GM03348 (cell line): ENCODE measurements around the gene NADK2.

Experiments
- DNase-seq: peaks from one replicate; pipeline ENCODE4 v3.0.0; 2012; ENCODE audit warnings: low spot score

Gene NADK2

DNA sequence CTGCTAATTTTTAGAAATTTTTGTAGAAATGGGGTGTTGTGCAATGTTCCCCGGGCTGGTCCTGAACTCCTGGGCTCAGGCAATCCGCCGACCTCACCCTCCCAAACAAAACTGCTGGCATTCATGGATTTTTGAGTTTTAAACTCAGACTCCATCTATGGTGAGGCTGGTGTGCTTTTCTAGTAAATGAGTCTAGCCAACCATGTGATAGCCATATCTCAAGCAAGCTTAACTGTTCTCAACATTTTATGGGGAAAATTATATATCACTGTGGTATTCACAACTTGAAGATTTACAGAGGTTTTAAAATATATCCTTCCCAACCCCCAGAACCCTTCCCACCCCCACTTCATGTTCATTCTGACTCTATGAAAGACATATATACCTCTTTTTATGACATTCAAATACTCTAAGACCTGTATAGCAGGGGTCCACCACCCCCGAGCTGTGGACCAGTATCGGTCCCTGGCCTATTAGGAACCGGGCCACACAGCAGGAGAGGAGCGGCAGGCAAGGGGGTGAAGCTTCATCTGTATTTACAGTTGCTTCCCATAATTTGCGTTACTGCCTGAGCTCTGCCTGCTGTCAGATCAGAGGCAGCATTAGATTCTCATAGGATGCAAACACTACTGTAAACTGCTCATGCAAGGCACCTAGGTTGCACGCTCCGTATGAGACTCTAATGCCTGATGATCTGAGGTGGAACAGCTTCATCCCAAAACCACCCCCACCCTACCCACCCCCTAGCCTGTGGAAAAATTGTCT lies 4.5 kb upstream of the NADK2 start:
- no peak for DNase-seq

DNA sequence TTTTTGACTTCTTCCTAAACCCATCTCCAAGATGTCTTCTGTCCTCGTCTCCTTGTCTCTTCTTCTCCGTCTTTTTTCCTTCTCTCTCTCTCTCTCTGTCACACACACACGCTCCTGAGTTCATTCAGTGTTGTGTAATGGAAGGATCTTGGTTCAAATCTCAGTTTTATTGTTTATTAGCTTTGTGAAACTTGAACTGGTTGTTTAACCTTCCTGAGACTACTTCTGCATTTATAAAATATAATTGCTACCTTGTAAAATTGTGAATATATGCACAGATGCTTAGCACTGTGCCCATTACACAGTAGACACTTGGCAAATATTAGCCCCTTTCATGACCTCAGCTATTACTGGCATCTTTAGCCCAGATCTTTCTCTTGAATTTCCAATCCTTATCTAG lies 2.4 kb upstream of the NADK2 start:
- no peak for DNase-seq

DNA sequence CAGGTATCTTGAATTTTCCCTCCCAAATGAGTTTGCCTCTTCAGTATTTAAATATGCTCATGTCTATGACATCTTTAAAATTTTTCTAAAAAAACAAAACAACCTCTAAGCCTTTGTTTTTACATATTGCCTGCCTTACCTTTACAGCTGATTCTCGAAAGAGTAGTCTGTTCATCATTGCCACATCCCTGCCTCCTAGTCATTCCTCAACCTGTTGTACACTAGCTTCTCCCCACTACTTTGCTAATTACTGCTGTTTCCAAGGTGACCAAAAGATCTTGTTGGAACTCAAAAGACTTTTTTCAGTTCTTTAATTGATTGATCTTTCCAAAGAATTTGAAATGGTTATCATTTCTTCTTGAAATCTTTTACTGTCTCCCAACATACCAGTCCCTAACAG lies 1.9 kb upstream of the NADK2 start:
- DNase-seq = no peak

DNA sequence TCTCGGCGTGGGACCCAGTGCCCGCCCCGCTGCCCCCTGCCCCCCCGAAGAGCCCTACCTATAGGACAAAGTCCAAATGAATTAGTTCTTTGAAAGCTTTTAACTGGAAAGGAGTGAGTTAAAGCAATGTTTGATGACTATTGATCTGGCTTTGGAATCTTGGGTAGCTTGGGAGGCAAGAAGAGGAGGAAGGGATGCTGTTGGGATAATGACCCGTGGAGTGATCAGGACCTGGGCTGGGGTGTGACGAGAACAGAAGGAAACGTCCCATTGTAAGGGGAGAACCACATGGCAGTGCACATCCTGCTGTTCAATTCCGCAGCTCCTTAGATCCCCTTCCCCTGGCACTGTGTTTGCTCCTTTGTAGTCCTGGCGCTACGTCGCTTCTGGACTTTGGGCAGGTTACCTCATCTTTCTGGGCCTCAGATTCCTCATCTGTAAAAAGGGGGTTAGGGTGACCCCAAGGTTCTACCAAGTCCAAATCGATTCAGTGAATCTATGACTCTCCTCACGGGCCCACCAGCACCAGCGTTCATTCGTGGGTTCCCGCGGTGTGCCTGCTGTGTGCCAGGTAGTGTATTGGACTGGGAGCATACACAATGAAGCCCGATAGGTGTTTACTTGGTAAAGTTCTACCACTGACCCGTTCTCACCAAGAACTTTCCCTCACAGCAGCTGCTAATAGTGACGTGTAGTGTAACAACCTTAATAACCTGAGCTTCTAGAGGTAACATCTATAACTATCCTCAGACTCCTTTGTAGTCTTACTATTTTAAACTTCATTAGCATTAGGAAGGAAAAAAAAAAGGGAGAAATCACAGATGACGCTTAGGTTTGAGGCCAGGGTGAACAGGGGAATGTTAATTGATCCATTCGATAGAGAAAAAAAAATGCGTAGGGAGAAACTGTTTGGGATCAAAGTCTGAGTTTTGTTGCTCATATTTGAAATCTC lies 1.1 kb upstream of the NADK2 start:
- no peak for DNase-seq

DNA sequence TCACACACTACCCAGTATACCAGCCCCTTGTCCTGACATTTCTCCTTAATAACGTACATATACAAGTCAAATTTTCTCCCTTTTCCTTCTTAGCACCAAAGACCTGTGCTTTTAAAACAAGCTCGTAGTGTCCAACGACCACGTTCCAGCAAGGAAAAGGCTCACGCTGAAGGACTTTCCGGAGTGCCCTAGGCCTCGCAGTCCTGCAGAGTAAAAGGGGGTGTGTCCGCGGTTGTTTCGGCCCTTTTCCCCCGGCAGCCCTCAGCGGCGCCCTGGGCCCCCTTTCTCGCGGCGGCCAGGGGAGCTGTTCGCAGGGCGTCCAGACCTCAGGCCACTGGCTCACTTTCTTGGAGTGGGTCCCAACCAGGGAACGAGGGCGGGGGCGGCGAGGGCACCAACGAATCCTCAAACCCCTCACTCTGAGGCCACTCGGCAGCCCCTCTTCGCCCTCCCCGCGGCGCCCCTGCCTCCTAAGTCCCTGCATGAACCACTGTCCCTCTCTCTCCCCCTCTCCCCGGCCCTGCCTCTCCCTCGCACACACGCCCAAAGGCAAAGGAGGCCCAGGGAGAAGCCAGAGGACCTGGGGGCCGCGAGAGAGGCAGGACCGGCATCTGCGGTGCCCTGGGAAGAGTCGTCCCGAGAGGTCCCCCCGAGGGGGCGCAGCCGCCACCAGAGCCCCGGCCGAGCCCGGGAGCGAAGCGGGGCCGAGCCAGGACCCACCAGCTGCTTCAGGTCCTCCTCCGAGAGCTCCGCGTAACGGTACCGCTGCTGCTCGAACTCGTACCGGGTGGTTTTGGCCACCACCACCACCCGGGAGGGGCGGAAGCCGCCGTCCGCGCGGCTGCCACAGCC lies 720 bp downstream of the NADK2 start:
- peak; percentile 82 for DNase-seq

DNA sequence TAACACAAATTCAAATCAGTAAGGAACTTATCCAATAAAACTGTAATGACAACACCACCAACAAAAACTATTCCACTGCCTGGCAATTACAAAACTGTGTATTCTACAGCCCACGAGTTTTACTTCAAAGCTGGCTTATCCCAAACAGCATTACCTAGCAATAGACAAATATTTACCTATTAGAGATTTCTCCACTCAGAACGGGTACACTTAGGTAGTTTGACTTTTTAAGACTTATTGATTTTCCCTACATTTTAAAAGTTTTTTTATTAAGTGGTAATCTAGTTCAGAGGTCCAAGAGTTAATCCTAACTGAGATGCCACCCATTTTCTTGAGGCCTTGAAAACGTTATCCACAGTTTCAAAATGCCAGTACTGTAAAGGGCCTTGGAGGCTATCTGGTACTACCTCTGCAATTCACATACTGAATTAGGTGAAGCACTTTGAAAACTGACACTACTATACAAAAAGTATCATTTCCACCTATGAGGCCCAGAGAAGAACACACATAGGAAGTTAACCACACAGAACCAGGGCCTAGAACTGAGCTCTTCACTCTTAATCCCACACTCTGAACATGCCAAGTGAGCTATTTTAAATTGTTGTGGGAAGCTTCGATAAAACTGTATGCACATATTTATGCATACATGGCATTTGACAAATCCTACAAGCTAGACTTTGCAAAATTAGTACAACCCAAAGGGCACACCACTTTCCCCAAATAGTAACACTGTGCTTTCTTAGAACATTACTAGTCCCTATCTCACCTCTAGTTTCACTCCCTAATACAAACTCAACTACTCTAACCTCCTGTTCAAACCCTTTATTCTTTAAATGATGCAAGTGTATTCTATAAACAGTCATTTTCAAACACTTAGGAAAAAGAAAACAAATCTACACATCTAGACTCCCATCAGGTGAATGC lies 2.1 kb downstream of the NADK2 start:
- no peak for DNase-seq

DNA sequence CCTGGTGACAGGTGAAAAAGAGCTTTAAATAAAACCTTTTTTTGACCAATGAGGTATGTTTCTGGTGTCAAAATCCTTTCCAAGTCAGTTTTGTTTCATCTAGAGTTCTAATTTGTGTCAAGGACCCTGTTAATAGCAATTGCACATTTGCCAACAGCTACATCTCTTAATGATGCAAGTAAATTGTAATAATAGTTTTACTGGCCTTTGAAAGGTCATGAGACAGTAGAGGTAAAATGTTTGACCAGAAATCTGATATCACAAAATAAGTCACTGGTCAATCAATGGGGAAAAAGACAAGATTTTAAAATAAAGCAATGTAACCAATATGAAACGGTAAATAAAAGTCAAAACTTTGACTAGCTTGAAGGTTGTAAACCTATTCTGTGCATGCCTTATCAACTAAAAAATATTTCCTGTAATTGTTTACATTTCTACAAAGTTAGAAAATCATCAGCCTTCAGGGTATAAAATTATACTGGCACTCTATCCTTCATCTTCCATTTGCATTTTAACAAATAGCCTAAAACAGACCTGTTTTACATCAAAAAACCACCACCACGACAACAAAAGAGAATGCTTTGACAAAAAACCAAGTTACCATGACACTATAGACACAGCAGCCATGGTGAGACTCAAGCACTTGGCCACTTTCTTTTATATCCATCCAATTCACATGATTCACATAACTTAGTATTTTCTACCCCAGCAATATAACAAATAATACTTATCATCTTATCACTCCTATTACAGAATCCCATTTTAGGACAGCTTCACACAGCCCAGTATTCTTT lies 3.0 kb downstream of the NADK2 start:
- no peak for DNase-seq

DNA sequence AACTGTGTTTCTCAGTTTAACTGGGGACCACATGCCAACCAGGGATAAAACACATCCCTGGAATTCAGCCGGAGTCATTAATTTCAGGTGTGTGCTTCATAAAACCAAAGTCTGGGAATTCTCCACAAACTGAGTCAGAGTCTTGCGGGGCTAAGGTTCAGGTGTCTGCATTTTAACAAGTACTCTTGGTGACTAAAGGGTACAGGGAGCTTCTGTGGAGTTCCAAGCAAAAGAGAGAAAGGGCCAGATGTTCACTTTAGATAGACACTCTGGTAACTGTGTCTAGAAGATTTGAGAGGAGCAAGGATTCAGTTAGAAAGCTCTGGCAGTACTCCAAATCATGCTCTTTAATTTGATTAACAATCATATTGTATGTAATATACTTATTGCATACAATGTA lies 4.0 kb downstream of the NADK2 start:
- no peak for DNase-seq

DNA sequence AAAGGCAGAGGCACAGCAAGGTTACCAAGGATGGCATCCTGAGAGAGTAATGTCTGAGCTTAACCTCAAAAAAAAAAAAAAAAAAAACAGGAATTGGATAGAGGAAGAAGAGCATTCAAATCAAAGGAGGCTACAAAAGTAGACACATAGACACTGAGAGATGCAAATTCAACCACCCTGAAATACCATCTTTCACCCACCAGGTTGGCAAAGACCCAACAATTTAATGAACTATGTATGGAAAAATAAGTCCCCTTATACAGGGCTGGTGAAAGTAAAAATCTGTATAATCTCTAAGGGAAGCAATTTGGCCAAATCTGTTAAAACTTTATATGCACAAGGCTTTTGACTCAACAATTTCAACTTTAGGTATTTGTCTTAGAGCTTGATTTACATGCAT lies 4.9 kb downstream of the NADK2 start:
- no peak for DNase-seq

DNA sequence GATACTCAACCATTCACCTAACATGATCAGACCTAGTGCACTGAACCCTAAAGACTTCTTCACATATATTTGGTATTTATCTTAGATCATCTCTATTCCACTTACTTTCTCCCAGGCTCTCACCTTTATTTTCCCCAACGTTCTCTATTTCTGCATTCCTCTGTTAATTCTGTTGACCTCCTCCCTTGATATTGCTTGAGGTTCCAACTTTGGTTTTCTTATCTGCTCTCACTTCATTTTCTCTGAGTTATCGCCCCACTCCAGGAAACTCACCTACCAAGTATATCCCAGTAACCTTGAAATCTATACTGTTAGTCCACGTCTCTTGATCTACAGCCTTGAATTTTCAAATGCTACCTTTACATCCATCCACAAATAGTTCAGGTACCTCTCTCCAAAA lies 9.2 kb downstream of the NADK2 start:
- no peak for DNase-seq

DNA sequence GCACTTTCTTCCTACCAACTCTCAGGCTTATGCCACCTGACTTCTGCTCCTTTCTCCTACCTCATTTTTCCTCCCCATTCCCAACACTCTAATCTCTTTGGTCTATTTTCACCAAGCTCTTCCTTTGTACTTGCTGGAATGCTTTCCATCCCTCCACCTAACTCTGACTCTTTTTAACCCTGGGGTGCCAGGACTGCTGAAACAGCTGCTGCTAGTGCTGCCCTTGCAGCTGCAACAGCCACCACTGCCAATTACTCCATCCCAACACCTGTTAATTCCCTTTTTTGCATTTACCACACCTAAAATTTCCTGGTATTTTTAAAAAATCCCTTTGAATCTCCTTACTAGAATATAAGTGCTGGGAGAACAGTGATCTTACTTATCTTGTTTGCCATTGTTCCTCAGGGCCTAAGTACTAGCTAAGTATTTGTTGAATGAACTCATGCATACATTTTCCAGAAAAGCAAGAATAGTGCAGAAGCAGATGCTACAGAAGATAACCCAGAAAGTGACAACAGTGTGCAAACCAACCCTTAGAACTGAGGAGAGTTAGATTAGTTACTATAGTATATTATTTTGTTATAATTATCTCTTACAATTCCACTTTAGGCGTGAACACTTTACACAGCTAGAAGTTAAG lies 11.5 kb downstream of the NADK2 start:
- DNase-seq = no peak

DNA sequence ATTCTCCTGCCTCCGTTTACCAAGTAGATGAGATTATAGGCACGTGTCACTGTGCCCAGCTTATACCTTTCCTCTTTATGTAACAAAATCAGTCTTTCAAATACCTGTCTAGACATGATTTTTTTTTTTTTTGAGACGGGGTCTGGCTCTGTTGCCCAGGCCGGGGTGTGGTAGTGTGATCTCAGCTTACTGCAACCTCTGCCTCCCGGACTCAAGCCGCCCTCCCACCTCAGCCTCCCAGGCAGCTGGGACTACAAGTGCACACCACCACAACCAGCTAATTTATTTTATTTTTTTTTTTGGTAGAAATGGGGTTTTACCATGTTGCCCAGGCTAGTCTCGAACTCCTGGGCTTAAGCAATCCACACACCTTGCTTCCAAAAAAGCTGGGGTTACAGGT lies 13.2 kb downstream of the NADK2 start:
- no peak for DNase-seq

DNA sequence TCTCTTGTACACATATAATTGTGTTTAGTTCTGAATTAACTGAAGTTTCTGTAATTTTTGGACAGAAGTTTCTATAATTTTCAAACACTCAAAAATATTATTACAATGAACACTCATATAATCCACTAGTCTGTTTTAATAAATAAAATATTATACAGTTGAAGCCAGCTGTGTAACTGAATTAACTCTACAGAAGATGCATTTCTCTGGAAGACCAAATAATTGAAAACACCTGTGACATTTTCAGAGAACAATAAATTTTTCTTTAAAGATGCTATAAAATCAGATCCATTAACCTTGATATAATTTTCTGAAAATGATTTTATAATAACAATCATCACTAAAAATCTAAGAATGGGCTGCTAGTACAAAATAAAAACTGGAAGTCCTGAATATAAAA lies 14.7 kb downstream of the NADK2 start:
- no peak for DNase-seq

DNA sequence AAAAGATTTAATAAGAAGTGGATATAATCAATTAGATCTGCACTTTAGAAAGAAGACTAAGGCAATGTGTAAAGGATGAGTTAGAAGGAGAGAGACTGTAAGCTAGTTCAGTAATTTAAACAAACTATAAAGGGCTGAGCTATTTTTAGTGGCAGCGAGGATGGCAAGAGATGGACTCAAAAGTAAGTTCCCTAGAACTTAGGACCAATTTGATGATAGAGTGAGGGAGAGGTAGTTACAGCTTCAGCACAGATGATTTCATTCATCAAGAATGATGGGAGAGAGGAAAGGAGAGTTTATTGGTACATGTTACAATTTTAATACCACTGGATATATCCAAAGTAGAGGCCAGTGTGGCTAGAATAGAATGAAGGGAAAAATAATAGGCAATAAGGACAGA lies 19.1 kb downstream of the NADK2 start:
- no peak for DNase-seq

DNA sequence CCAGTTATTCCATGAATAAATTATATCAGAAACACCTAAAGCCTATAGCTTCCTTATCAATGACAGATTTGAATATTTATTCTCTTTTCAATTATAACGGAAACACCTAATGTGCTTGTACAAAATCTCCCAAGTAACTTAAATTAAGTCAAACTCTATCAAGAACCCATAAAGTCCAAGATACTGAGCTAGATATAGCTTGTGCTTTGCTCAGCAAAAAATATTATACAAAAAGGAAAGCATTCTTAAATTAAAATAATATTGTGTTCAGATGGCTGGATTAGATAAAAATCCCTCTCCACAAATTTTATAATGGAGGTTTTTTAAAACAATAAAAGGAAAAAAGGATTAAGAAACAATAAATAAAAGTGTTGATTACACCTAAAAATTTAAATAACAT lies 23.7 kb downstream of the NADK2 start:
- no peak for DNase-seq

DNA sequence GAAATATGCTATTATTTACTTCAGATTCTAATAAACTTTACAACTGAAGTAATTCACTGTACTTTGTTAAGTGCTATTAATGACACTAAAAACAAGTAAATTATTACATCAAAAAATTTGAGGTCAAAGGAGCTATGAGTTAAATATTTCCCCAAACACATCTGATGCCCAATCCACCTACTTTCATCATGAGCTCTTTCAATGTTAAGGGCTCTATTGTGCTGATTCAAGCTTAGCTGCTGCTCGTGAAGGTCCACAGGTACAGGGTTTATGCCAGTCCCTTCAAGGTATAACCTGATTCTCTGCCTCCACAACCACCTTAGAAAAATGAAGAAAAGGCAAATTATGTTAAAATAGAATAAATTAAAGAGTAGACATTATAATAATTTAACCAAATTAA lies 24.2 kb downstream of the NADK2 start:
- DNase-seq = no peak

DNA sequence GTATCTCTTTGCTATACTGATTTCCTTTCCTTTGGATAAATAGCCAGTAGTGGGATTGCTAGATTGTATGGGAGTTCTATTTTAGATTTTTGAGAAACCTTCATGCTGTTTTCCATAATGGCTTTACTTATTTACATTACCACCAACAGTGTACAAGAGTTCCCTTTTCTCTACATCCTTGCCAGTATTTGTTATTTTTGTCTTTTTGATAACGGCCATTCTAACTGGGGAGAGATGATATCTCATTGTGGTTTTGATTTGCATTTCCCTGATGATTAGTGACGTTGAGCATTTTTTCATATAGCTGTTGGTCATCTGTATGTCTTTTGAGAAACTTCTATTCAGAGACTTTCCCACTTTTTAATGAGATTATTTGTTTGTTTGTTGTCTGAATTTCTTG lies 25.8 kb downstream of the NADK2 start:
- no peak for DNase-seq

DNA sequence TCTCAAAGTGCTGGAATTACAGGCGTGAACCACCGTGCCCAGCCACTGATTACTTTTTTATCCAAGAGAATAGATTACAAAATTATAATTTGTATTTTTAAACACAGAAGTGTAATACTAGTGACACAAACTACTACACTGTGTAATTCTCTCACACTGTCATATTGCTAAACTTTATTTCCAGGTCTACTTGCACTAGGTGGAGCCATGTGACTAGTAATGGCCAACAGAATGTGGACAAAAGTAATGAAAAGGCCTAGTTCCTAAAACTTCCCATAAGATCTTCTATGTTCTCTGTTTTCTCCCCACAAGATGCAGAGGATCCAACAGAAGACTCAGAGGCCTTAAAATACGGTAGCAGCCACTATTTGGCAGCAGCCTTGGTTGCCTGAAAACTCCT lies 27.3 kb downstream of the NADK2 start:
- no peak for DNase-seq

DNA sequence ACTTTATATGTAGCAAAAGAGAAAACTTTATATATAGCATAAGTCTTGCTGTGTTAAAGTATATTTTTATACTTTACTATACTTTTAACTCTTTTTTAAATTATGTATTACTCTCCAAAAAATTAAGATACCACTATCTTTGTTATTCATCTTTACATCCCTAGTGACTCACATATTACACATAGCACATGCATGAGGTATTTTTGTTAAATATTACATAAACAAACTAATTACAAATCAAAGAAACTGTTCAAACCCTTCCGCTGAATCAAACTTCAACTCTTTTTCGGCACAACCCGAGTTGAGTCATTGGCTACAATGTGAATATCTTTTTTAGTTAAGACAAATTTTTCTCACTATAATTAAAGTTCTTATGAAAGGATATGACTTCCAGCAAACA lies 32.1 kb downstream of the NADK2 start:
- DNase-seq = no peak

DNA sequence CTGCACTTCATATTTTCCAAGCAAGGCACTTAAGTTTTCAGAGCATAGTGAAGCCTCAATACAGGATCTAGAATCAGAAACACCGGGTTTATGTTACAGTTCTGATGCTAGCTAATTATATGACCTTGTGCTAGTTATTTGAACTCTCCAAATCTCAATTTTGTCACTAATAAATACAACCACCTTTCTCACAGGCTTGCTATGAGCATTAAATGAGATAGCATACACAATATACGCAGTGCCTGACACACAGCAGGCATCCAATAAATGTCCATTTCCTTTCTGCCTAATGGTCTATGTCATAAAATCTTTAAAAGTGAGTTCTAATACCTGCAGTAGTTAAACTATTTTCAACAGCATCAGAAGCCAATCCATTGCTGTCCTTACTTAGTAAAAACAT lies 32.9 kb downstream of the NADK2 start:
- DNase-seq = no peak
